ENCODE data around the gene ZNF579. TPM values are rescaled to one million over a fixed set of nuclear protein-coding genes. Genes with fewer than 3 reads are reported as not detected.
A peak's percentile ranks its signal among the peaks of the same experiment; 100 is the strongest.

ZNF579 gene
- total and polyA plus RNA-seq, 10 of the 15 experiments (the other 5 are each of a cell fraction or from before 2014, with no cell fraction given) = 0.11 to 11.7 (median 1.5) TPM

- TF ChIP-seq IRF5 (IDR thresholded peaks at IDR 0.05; ENCODE audit: borderline replicate concordance) (no peak), POLR2A (IDR thresholded peaks at IDR 0.05; ENCODE audit: low read depth, low read length) (peak; percentile 49), MEF2B (IDR thresholded peaks at IDR 0.05; ENCODE audit: partially characterized antibody, poor library complexity, severe bottlenecking) (peak; percentile 52), REST (IDR thresholded peaks at IDR 0.05; ENCODE audit: low read depth, low read length) (no peak), EZH2 (IDR thresholded peaks at IDR 0.05; ENCODE audit: borderline replicate concordance, control insufficient read depth, low read depth, low read length) (no peak), SMARCA5 (IDR thresholded peaks at IDR 0.05) (peak; percentile 67; the same call in 1 of the 2 replicates), HDAC6 (IDR thresholded peaks at IDR 0.05; ENCODE audit: unreplicated experiment) (no peak), GATAD2B (conservative IDR thresholded peaks at IDR 0.05; ENCODE audit: low read depth) (peak; percentile 51; the same call in 1 of the 2 replicates), ZBED1 (IDR thresholded peaks at IDR 0.05; ENCODE audit: borderline replicate concordance) (no peak), ASH2L (IDR thresholded peaks at IDR 0.05; ENCODE audit: borderline replicate concordance, low read depth) (no peak), NFXL1 (IDR thresholded peaks at IDR 0.05; ENCODE audit: borderline replicate concordance) (no peak), ZZZ3 (IDR thresholded peaks at IDR 0.05; ENCODE audit: control insufficient read depth, insufficient read length, low read depth) (no peak), SUPT20H (IDR thresholded peaks at IDR 0.05; ENCODE audit: borderline replicate concordance, control insufficient read depth, low read depth, low read length) (no peak), TBL1XR1 (IDR thresholded peaks at IDR 0.05; ENCODE audit: low read depth, low read length) (no peak; the same call in 1 of the 2 replicates), YY1 (IDR thresholded peaks at IDR 0.05; ENCODE audit: low read depth, low read length) (peak; percentile 71; the same call in 1 of the 2 replicates), NR2F1 (conservative IDR thresholded peaks at IDR 0.05) (no peak), CUX1 (IDR thresholded peaks at IDR 0.05; ENCODE audit: insufficient replicate concordance, low read depth, low read length) (no peak), TCF3 (IDR thresholded peaks at IDR 0.05; ENCODE audit: borderline replicate concordance, insufficient read depth, low read depth, low read length) (no peak), ZNF622 (IDR thresholded peaks at IDR 0.05) (no peak), CBX3 (IDR thresholded peaks at IDR 0.05; ENCODE audit: borderline replicate concordance, low read depth) (no peak), STAT3 (IDR thresholded peaks at IDR 0.05; ENCODE audit: low read depth, low read length) (no peak)
Observed at GRCh38 chr19:55605637-55606470, 25.2 kb upstream of the ZNF579 start, which contains the start of gene ZNF865 (continued).
